GM19395 (cell line): Measurements from ENCODE around the gene CFAP97D1.

Experiments
- ATAC-seq: cut with Tn5 transposase; IDR thresholded peaks from one replicate; pipeline ENCODE4 v1.9.1; 2021; ENCODE audit warnings: mild to moderate bottlenecking, moderate library complexity; ENCODE audit not compliant: unreplicated experiment

CFAP97D1 gene

GRCh38 chr17:43767713-43768059, 12.5 kb upstream of the CFAP97D1 start:
- ATAC-seq: no peak

DNA sequence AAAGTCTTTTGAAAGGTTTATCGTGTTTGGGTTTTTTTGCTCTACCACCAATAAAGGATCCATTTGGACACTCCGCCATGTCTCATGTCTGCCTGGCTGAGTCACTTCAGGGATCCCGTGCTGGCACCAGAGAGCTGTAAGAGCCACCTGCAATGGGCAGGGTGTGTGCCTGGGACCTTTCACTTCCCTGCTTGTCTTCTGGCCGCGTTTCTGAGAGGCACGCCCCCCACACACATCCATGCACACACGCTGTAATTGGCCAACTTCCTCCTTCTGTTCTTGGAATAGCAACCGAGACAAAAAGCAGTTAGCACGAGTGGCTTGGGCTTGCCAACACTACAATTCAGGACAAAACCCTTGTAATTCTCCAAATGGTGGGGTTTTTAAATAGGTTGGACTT, 11.9 kb upstream of the CFAP97D1 start:
- ATAC-seq: no peak

GRCh38 chr17:43768943-43769342, 11.3 kb upstream of the CFAP97D1 start:
- ATAC-seq: no peak

- no peak for ATAC-seq
Observed at GRCh38 chr17:43769426-43769825, 10.8 kb upstream of the CFAP97D1 start.

GRCh38 chr17:43769859-43770258, 10.4 kb upstream of the CFAP97D1 start:
- no peak for ATAC-seq

- ATAC-seq: no peak
Observed at GRCh38 chr17:43770957-43771356, 9.3 kb upstream of the CFAP97D1 start.

- ATAC-seq: no peak
Observed at GRCh38 chr17:43771463-43771862, 8.8 kb upstream of the CFAP97D1 start.

DNA sequence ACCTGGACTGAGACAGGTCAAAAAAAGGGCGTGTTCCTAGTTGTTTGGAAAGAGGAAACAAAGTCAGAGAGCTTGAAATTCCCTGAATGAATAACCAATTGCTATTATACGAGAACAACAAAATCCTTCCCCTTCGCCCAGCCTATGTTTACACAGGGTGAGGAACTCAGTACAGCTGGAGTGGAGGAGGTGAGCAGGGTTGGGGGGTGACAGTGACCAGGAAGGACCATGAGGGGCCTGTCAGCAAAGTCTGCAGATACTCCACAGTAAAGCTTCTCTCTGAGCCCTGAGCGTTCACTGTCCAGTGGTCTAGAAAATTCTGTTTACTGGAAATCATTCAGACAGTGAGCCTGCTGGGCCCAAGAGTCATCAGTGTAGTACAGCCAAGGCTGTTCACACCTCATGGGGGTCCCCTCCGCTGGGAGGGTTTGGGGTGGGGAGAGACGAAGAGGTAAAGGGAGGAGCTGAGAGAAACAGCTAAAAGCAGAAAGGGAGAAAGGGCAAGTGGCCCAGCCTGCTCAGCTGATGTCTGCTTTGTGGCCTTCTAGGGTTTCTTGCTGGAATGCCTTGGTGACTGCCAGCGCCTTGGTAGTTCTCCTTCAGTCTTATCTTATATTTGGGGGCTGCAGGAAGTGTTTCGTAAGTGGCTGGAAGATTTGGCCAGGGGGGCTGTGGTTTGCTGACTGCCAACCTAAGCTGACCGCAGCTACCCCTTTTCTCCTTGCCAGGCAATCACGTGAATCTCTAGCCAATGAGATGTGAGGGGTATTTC, 7.2 kb upstream of the CFAP97D1 start:
- ATAC-seq: no peak

GRCh38 chr17:43774304-43775250, 5.7 kb upstream of the CFAP97D1 start:
- no peak for ATAC-seq

DNA sequence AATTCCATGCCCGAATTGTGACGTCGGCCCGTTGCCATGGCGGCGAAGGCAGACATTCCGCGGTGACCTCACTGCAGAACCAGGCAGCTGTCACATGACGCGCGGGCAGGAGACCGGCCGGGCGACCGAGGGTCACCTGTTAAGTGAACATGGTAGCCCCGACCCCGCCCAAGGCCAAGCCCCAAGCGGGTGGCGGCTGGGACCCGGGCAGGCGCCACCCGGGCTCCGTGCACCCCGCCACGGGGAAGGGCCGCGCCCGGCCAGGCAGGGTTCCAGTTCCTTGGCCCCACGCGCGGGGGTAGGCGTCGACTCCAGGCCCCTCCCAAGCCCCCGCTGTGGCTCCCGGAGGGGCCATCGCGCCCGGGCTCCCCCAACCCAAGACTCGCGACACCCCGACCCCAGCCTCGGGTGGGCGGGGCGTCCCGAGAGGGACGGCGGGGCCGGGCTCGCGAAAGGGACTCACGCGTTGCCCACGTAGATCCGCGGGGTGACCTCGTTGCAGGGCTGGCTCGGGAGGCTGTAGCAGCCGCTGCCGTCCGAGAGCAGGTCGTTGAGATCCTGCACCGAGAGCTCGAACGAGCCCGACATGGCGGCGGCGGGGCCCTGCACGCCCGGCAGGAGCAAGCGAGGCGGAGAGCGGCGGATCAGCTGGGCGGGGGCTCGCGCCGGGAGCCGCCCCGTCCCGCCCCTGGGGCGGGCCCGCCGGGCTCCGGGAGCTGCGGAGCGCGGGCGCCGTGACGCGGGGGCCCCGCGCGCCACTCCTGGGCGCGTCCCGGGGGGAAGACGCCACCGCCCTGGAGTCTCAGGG, 1.7 kb upstream of the CFAP97D1 start, which contains the start of gene DUSP3:
TSS of gene DUSP3 (minus strand) at position 641 of the 808 bp plus-strand sequence. CDS start at position 588, 53 bp downstream.
- ATAC-seq: no peak

DNA sequence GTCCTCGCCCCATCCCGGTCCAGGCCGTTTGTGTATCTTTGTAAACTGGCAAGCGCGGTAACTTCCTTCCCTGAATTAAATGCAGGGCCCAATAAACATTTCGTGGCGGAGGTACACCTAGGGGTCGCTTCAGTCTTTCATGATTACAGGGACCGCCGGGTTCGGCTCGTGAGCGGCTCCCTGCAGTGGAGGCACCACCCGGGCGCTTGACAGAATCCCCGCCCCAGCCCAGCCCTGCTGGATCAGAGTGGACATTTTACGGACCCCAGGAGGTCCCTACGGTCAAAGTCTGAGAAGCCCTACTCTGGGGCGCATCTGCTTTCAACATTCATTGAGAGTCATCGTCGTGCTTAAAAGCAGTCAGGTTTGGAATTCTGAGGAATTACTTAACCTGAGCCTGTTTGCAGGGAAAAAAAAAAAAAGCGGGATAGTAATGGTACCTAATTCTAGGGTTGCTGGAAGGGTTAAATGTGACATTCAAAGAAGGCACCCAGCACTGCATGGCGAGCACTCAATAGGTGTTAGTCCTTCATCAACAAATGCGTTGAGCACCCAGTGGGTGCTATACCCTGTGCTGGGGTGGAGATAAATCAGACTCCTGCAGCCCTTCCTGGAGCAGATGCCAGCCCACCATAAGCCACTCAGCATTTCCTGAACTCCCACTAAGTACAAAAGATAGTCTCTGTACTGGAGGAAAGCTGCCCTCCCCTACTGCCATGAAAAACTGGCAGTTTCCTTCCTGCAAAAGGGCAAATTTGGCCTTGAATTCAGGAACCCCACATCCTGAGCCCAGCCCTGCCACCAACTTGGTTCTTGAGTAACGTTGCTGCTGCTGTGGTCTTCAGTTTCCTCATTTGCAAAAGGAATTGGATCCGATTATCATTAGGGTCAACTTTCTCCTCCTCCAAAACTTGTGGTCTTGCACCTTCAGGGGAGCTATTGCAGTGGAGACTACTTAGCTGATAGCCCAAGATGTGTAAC, 800 bp upstream of the CFAP97D1 start:
- no peak for ATAC-seq

GRCh38 chr17:43782913-43783680, 2.9 kb downstream of the CFAP97D1 start:
- ATAC-seq: no peak

DNA sequence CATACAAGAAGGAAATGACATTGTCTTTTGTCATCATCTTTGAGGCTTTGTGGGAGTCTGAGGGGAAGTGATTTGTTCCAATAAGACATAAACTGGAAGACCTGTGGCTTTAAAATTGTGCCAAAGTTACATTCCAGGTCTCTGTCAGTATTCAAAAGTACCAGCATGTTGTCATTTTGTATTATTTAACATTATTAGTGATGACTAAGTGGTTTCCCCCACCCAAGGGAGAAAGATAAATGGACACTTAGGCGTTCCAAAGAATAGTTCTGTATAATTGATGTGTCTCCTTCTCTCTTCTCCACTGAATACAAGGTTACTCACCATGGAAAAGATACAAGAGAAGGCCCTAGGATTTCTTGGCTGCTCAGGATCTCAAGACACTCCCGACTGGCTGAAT, 3.8 kb downstream of the CFAP97D1 start:
- ATAC-seq: no peak

DNA sequence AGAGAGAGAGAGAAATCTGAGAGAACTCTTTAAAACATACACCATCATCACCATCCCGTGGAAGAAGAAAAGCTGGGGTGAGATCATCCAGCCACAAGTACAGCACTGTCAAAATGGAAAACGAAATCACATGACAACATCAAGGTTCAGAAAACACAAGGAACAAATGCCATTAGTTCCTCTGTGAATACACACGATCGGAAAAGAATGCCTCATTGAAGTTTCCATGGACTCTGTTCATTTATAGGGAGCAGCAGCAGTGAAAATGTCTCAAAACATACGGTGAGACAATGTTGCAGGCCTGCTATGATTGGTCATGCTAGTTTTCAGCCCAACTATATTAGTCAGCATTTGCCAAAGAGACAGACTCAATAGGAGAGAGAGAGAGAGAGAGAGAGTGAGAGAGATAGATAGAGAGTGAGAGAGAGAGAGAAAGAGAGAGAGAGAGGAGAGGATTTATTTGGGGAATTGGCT, 4.4 kb downstream of the CFAP97D1 start:
- ATAC-seq: no peak

- ATAC-seq: no peak
Observed at GRCh38 chr17:43787728-43788127, 7.5 kb downstream of the CFAP97D1 start.

GRCh38 chr17:43788540-43788939, 8.3 kb downstream of the CFAP97D1 start:
- ATAC-seq: no peak

- ATAC-seq: no peak
Observed at GRCh38 chr17:43789482-43789881, 9.2 kb downstream of the CFAP97D1 start.

- no peak for ATAC-seq
Observed at GRCh38 chr17:43790311-43790940, 10.2 kb downstream of the CFAP97D1 start.

- no peak for ATAC-seq
Observed at GRCh38 chr17:43791589-43791988, 11.4 kb downstream of the CFAP97D1 start.
